ENCODE data around the gene EVX1. TPM values are rescaled to one million over a fixed set of nuclear protein-coding genes. Genes with fewer than 3 reads are reported as not detected.

Gene EVX1
- not detected in 2 replicates for total RNA-seq

DNA sequence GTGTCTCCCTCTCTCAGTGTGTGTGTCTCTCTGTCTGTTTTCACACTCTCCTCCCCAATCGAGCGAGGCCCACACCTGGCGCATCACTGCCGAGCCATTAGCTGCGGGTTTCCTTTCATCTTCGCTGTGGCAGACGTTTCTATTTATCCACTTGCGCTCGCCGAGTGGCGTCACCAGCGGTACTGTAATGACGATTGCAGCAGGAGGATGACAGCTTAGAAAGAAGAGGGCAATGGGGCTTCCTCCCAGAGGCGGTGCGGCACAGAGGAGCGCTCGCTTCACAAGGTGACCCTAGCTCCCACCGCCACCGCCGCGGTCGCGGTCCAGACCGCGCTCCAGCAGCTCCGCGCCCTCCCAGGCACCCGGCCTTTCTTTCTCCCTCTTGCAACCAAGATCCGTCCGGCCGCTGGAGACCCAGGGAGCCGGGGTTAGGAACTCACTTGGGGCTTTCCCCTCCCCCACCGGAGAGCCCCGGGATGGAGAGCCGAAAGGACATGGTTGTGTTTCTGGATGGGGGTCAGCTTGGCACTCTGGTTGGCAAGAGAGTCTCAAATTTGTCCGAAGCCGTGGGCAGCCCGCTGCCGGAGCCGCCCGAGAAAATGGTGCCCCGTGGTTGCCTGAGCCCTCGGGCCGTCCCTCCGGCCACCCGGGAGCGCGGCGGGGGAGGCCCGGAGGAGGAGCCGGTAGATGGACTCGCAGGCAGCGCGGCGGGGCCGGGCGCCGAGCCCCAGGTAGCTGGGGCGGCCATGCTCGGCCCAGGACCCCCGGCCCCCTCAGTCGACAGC, at the start of gene EVX1:
TSS of gene EVX1 (plus strand) at position 248 of the 785 bp plus-strand sequence. CDS start at position 477, 229 bp downstream.
- DNase-seq (ENCODE audit: low read depth in 2 of 2), result no peak

DNA sequence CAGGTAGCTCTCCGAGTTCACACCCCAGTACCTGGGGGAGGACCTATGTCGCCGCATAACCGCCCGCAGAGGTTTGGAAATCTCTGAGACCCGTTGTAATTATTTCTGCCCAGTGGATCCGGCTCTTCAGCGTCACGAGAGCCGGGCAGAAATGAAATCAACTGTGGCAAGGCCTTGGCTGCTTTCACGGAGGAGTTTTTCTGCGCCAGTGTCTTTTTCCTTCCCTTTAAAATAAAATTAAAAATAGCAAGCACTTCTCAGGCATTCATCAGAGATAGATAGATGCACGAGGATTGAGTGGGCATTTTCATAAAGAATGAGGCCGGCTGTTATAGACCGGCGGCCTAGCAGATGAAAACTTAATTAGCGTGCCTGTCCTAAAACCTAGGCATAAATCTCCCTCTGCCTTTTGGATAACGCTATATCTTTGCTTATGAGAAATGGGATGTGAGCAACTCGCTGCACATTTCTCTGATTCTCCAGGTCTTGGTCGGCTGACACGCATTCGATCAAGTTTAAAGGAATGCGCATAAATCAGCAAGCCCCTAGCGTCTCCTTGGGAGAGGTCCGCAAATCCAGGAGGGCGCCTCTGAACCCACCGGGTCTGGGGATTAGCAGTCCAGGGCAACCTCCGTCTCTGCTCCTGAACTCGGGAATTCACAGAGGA, 49.1 kb upstream of the EVX1 start:
- DNase-seq (ENCODE audit: low read depth in 2 of 2), result no peak

DNA sequence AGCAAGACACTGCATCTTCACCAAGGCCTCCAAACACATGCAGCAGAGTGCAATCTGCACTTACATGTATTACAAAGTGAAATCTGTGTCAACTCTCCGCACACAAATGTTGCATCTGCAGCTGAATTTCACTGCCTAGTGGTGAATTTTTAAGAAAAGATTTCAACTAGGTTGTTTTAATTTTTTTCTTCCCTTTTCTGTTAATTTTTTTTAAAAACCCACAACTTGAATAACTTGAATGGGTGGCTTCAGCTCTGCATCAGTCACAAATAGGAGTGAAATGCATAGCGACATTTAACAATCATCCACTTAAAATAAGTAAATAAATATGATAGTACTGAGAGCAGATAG, 48.6 kb upstream of the EVX1 start:
- DNase-seq (ENCODE audit: low read depth in 2 of 2), result no peak

DNA sequence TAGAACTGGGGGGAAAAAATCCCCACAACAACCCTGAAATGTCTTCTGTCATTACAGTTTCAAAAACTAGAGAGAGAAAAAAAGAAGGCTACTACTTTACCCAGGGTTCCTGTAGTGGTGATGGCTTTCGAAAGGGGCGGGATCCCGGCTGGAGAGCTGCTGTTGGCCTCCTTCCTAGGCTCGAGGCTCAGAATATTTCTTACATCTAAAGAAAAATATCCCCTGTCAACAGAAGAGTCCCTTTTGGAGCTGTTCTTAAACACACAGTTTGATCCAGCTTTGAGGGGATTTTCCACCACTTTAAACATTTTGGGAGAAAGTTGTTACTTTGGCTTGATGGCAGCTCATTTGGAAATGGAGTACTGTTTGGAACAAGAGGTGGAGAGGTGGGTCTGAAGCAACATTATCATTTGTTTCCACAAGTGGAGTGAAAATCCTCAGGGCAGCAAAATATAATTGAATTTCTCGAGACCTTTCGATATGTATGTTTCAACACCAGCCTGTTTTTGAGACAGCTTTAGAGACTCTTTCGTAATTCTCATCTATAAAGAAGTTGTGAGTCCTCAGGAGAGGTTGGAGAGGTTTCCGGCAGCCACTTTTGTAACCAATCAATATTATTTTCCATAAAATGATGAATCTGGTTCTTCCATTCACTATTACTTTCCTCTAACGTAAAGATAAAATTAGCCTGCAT, 47.8 kb upstream of the EVX1 start:
- no peak for DNase-seq (ENCODE audit: low read depth in 2 of 2)

DNA sequence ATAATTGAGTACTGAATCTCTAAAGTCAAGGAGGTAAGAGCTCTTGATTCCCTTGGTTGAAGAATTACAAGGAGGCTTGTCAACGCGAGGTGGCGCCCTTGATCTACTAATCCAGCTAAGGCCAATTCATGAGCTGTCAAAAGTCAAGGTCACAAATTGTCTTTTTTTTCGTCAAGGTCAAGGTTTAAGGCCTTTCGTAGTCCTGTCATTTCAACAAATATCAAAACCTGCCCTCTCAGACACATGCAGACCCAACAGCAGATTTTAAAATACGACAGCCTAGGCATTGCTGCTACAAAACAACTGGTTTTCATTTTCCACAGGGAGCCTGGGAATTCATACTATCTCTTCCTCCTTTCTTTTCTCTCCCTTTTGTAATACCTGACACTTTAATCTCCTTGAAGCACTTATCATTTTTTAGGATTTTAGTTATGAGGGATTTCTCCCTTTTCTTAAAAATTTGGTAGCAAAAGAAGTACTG, 46.3 kb upstream of the EVX1 start:
- DNase-seq (ENCODE audit: low read depth in 2 of 2), result peak; percentile 81 to 85

DNA sequence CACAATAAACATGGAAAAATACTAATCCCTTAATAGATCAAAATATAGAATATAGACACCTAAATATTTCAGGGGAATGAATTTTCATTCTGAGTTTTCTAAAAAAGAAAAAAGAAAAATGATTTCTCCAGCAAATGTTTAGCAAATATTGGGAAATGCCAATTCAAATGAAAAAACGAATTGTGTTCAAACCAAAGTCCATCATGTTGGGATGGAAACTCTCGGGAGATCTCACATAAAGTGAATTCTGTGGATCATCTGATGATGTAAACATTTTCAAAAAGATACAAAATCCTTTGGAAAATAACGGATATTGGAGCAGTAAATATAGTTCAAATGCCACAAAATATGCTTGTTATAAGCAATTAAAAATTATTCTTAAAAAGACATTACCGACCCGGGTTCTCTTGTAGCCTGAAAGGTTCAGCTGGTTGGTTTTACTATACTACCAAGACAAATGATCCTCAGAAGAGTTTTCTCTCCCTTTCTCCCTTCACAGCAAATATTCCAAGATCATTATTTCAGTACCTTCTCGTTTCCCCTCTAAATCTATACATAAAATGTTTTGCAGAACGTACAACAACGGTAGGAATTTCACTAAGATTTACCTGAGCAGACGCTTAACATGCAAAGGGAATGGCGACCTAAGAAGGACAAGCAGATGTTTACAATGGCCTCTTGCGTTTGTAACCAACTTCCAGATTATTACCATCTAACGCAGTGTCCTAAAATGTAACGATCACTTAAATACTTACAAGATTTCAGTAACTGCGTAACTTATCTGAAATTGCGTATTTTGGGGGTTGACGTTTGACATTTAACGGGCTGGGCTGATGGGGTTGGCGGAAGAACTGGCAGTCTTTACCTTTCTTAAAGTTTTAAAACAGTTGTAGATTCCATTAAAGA, 45.2 kb upstream of the EVX1 start:
- DNase-seq (ENCODE audit: low read depth in 2 of 2), result no peak

DNA sequence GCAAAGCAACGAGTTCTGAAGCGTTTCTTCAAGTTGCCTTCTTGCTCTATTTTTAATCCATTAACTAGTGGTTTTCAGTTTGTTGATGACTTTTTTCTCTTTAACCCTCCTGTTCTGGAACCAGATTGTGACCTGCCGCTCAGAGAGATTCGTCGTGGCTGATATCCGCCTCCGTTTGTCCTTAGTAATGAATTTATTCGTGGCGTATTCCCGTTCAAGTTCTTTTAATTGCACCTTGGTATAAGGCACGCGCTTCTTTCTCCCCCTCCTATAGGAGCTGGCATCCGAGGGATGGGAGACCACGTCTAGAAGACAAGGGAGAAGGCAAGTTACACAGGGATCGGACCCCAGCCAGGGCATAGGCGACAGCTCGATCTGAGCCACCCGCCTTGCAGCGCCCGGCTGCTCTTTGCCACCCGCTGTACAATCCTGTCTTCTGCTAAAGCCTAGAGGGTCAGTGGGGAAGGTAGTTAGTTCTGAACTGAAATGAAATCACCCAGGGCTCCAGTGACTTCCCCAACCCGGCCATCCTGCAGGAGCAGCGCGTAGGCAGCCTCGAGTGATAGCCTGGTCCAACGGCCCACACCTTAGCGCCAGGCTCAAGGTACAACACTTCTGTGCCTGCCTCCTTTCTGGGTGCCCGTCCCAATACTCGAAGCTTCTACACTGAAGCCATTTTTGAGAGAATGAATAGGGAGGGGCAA, 44.3 kb upstream of the EVX1 start:
- DNase-seq (ENCODE audit: low read depth in 2 of 2), result no peak

DNA sequence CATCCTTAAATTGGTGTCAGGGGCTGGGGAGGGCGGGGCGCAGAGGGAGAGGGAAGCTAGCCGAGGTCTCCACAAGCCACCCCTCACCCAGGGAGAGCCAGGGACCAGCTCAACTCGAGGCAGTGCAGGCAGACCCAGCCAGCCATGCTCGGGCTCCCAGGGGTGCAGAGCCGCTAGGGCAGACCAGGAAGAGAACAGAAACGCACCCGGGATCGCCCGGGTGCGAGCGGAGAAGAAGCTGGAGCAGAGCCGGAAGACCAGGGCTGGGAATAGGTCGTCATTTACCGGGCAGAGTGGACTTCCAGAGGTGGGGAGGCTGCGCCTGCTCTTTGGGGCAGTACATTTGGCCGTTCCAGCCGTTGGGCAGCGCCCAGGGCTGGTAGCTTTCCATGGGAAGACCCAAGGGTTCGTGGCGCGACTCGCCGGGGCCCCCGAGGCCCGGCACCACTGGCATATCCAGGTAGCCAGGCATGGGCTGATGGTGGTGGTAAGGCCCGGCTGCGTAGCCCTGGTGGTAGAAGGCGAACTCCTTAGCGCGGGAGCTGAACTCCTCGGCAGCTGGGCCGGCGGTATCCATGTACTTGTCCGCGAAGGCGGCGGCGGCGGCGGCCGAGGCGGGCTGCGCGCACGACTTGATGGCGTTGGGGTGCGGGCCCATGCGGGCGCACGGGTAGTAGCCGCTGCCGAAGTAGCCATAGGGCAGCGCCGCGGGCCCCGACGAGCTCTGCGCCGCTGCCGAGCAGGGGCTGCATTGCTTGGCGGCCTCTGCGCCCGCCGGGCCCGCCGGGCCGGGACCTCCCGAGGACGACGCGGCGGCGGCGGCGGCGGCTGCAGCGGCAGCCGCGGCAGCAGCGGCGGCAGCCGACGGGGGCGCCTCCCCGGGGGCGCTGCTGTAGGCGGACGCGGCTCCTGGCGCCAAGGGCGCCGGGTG, 43.5 kb upstream of the EVX1 start:
- no peak for DNase-seq (ENCODE audit: low read depth in 2 of 2)

DNA sequence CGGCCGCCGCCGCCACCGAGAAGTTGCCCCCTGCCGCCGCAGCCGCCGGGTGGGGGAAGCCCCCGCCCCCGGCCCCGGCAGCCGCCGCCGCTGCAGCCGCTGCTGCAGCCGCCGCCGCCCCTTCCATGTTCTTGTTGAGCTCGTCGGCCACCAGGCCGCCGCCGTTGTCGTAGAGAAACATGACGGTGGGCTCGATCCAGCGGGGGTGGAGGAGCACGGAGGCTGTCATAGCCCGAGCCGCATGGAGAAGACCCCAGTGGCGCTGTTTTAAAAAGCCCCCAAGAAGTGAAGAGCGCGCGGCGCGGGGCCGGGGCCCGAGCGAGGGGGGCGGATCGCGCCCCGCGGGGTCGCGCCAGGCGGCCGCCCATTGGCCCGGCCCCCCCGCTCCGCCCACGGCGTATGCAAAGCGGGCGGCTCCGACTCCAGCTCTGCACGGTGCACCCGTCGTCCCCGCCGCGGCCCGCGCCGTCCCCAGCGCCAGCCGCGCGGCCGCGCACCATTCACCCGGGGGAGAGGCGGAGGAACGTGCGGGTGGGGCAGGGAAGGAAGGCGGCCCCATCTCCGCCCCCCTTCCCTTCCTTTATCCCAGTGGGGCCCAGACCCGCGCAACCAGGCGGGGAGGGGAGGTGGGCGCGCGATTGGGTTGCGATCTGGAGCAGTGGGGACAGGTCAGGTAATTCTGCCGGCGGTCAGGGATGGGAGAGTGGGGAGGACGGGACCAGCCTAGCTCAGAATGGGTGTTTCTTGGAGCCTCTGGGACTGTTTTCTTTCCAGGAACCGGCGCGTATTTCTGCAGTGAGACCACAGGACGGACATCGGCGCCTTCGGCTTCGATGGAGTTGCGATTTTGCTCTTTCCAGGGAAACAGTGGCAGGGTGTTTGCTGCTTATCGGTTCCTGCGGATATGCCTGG, 42.5 kb upstream of the EVX1 start, which contains the start of gene HOXA13:
TSS of gene HOXA13 (minus strand) at position 243 of the 912 bp plus-strand sequence. CDS start at position 229, 14 bp downstream.
- peak in 1 of 2 donors; percentile 49 for DNase-seq (ENCODE audit: low read depth in 2 of 2)

DNA sequence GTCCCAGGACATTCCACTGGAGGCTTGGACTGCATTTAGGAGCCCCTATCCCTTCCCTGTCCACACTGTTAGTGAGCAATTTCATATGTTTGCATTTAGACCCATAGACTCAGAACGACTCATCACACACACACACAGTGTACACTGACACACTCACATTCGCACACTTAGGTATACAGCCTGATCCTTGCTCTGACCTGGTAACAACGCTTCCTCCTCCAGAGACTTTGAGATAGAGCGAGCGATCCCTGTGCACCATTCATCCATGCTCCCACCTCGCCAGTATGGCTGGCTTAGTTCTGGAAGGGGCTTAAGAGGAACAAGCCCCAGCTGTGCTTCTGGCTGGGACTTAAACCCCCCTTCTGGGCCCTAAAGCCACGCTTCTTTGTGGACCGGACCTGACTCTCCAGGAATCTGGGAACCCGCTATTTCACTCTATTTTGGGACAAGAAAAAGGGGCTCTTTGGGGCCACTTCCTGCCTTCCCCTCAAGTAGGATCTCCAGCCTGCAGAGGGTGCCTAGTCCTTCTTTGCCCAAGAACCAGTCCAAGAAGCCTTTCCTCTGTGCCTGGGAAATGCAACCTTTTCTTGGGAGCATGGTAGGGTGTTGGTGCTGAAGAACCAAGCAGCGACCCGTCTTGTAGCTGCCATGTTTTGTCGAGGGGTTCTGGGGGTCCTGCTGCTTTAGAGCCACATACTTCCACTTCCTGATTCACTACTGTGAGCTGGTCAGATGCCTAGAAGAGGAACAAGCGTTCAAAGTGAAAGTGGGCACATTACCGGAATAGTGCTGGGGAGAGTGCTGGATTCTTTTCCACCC, 41.6 kb upstream of the EVX1 start:
- DNase-seq (ENCODE audit: low read depth in 2 of 2), result no peak

DNA sequence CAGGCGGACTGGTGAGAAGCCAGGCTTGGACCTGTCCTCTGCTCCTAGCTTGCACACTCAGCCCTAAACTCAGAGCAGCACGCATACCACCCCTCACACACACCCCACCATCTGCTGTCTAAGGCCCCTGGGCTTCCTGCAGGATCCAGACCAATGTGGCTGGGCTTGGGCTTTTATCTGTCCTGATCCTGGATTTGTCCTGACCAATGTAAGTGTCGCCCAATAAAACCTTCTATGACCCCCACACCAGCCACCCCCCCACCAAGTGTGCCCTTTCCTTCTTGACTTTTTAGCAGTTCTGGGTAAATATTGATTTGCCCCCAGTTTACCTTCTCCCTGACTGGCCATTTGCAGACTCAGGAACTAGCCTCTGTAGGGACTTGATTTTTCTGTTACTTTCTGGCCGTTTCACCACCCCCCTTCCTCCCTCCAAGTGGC, 41.0 kb upstream of the EVX1 start:
- DNase-seq (ENCODE audit: low read depth in 2 of 2), result no peak

DNA sequence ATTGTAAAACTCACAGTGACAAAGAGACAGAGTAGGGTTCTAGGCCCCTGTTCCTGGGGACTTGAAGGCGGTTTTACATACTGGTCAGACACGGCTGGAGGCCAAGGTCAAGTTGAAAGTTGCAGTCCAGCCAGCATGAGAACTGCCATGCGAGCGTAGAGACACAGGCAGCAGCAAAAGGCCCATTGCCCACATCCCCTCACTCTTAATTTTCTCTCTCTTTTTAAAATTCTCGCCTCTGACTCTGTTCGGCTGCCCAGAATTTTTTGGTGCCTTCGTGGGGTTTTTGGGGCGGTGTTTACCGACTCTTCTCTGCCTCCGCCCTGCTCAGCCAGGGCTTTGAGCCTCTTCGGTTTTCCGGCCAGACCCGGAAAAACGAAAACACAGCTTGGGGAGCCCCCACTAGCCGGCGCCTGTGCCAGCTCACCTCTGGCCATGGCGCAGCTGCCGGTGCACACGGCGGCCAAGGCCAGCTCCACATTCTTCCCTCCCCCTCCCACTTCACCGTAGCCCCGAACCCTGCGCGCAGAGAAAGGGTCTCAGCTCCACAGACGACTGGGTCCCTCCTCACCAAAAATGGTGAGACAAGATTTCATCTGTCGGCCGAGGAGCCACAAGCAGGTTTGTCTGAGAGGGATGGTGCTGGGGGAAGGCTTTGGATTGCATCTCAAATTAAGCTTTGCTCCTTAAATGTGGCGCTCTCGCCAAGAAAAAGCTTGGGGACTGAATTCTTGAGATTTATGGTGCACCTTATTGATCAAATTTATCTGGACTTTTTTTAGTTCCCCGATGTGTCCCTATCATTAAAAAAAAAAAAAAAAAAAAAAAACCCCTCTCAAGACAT, 40.4 kb upstream of the EVX1 start:
- no peak for DNase-seq (ENCODE audit: low read depth in 2 of 2)

DNA sequence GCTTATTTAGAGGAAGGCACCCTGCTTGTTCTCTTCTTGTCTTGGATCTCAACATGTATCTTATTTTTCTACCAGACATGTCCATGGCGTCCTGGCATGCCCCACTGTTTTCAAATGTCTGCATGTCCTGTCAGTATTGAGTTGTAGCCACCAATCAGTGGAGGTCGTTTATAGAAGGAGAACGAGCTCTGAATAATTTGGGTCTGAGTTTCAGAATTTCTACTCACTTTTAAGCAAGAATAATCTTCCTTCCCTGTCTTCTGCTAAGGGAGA, 39.8 kb upstream of the EVX1 start:
- no peak for DNase-seq (ENCODE audit: low read depth in 2 of 2)

DNA sequence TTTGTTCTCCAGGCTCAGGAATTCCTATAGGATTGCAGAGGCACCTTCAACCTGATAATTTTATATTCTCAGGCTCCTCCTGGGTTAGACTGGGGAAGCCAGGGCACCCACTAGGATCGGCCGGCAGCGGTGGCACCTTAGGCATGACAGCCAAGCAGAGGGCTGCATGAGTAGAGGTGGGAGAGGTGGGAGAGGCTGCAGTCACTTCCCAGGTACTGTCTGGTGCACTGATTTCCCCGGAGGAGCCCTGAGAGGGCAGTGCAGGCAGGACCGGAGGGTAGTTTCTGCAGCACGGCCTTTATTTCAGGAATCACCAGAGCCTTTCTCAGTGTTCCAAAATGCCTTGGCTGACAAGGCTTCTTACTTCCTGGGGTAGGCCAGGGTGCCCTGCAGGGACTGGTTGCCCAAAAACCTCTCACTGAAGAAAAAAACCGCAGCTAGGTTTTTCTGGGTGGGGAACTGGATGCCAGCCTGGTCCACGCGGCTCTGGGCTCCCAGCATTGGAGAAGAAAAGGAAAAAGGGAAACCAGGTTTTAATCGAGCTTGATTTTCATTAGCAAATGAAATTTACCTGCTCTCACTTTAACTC, 39.1 kb upstream of the EVX1 start:
- DNase-seq (ENCODE audit: low read depth in 2 of 2), result no peak

DNA sequence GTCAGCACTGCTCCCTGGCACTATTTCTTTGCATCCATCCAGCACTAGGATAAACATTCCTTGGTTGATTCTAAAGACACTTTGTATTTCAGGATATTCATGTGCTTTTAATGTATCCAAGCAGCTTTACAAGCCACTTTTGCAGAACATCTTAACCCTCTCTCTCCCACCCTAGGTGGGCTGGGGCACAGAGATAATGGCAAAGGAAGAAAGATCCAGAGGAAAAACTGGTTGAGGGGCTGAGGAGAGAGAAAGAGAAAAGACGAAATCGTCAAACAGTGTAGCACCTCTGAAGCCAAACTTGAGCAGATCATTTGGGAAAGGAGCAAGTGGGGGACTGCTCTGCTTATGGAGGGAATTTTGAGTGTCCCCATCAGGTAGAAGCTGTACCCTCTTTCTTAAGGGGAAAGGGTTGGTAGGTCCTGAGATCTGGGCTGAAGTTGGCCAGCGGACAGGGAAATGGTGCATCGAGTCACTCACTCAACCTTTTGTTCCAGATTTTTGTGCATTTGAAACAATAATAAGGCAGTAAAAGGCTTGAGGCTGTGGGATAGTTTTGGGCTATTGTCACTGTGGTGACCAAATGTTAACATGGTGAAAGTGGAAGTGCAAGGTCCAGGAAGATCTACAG, 38.5 kb upstream of the EVX1 start:
- no peak for DNase-seq (ENCODE audit: low read depth in 2 of 2)

DNA sequence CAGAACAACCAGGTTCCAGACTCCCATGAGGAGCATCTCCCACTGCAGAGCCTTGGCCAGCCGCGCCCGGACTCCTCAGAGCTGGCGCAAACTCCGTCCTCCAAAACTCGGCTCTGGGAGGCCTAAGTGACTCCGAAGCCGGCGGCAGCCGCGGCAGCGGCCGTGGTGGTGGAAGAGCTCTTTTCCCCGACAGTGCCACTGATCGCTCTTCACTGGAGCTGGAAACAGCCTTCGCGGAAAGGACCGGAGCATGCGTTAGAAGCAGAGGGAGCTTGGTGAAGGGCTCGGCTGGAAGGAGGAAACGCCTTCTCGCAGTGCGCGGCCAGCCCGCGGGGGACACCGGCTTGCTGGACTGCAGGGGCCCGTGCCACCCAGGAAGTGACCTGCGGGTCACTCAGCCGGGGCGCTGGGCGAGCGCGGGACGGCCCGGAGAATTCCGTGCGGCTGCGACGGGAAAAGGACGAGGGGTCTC, 37.7 kb upstream of the EVX1 start:
- no peak for DNase-seq (ENCODE audit: low read depth in 2 of 2)
